PFSK-1 (cell line): ENCODE results near the gene CTNNA3.

Experiments used
- FOXP2 ChIP-seq: optimal IDR thresholded peaks from 2 replicates; pipeline ENCODE3; 2011; ENCODE audit warnings: borderline replicate concordance, control low read depth, inconsistent platforms; ENCODE audit not compliant: insufficient read depth; ENCODE audit errors: extremely low read length, extremely low read depth
- POLR2AphosphoS5 ChIP-seq: IDR thresholded peaks from 2 replicates; pipeline ENCODE4 v1.6.1; 2012; ENCODE audit warnings: low read depth, mild to moderate bottlenecking, control low read depth, low read length, moderate library complexity
- REST ChIP-seq, 2 experiments: IDR thresholded peaks; 2 replicates each; pipeline versions ENCODE4 v1.6.1 to v1.8.0; 2011 to 2012; ENCODE audit warnings: low read depth in 2 of 2, low read length in 2 of 2, control low read depth in 1 of 2, inconsistent platforms in 1 of 2, mild to moderate bottlenecking in 1 of 2, moderate library complexity in 1 of 2; ENCODE audit not compliant: insufficient read depth in 1 of 2
- SIN3A ChIP-seq: IDR thresholded peaks from 2 replicates; pipeline ENCODE4 v1.6.1; 2012; ENCODE audit warnings: mild to moderate bottlenecking, low read length, moderate library complexity, borderline replicate concordance; ENCODE audit not compliant: insufficient read depth
- TAF1 ChIP-seq: IDR thresholded peaks from 2 replicates; pipeline ENCODE4 v1.6.1; 2012; ENCODE audit warnings: low read length, control low read depth, borderline replicate concordance; ENCODE audit not compliant: insufficient read depth

CTNNA3 gene

GRCh38 chr10:66927971-66928770, 767.8 kb downstream of the CTNNA3 start:
- TF ChIP-seq SIN3A, result no peak
- TF ChIP-seq REST (IDR thresholded peaks at IDR 0.05; ENCODE audit: insufficient read depth in 1 of 2, low read depth in 2 of 2, low read length in 2 of 2), result no peak
- no peak for TF ChIP-seq FOXP2
- TF ChIP-seq TAF1, result no peak
- no peak for TF ChIP-seq POLR2AphosphoS5

- TF ChIP-seq TAF1 (no peak), REST (IDR thresholded peaks at IDR 0.05; ENCODE audit: insufficient read depth in 1 of 2, low read depth in 2 of 2, low read length in 2 of 2) (no peak), FOXP2 (no peak), SIN3A (no peak), POLR2AphosphoS5 (no peak)
Measured at GRCh38 chr10:66927251-66927935, 768.6 kb downstream of the CTNNA3 start.

DNA sequence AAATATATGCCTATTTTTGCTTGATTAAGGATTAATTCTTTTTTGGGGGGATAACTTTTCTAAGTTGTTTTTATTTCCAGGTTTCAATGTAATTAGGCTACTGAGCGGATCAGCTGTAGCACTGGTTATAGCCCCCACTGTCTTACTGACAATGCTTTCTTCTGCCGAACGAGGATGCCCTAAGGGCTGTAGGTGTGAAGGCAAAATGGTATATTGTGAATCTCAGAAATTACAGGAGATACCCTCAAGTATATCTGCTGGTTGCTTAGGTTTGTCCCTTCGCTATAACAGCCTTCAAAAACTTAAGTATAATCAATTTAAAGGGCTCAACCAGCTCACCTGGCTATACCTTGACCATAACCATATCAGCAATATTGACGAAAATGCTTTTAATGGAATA, 769.2 kb downstream of the CTNNA3 start:
- TF ChIP-seq TAF1 (no peak), SIN3A (no peak), REST (IDR thresholded peaks at IDR 0.05; ENCODE audit: insufficient read depth in 1 of 2, low read depth in 2 of 2, low read length in 2 of 2) (no peak), FOXP2 (no peak), POLR2AphosphoS5 (no peak)

DNA sequence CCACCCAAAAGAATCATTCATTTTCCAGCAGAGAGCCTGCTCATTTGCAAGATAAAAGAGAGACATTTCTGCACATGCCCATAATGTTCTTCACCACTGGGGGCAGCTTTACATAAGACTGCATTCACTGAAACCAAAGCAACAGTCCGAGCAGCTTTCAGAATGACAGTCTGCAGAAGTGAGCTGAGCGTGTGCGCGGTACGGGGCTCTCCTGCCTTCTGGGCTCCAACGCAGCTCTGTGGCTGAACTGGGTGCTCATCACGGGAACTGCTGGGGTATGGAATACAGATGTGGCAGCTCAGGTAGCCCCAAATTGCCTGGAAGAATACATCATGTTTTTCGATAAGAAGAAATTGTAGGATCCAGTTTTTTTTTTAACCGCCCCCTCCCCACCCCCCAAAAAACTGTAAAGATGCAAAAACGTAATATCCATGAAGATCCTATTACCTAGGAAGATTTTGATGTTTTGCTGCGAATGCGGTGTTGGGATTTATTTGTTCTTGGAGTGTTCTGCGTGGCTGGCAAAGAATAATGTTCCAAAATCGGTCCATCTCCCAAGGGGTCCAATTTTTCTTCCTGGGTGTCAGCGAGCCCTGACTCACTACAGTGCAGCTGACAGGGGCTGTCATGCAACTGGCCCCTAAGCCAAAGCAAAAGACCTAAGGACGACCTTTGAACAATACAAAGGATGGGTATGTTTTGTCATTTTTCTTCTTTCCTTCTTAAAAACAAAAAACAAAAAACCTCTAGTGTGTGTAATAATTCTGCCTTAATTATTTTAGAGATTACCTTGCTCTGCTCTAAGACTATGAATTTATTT, 769.9 kb downstream of the CTNNA3 start, which contains the start of gene LRRTM3:
TSS of gene LRRTM3 (plus strand) at position 141 of the 820 bp plus-strand sequence.
- TF ChIP-seq TAF1 (no peak), FOXP2 (no peak), SIN3A (no peak), REST (IDR thresholded peaks at IDR 0.05; ENCODE audit: insufficient read depth in 1 of 2, low read depth in 2 of 2, low read length in 2 of 2) (no peak)
